ENCODE data around the gene IMPACT. TPM values are rescaled to one million over a fixed set of nuclear protein-coding genes. Genes with fewer than 3 reads are reported as not detected.

IMPACT gene
- total RNA-seq, 2 donors from 2014 or later = 44.0 to 59.2 TPM

- Mint-ChIP-seq H3K36me3 (ENCODE audit: low read depth) (no peaks in the 10 kb centered on the region), H3K9me3 (no peaks in the 10 kb centered on the region), H3K27me3 (ENCODE audit: insufficient read depth) (no peaks in the 10 kb centered on the region), H3K4me3 (no peak overlapping the region), H3K4me1 (no peaks in the 10 kb centered on the region), H3K27ac (no peak overlapping the region)
- H3K36me3 ChIP-seq (ENCODE audit: control insufficient read depth, insufficient read depth, low read length) = no peaks in the 10 kb centered on the region
- TF ChIP-seq, protein P1, sequence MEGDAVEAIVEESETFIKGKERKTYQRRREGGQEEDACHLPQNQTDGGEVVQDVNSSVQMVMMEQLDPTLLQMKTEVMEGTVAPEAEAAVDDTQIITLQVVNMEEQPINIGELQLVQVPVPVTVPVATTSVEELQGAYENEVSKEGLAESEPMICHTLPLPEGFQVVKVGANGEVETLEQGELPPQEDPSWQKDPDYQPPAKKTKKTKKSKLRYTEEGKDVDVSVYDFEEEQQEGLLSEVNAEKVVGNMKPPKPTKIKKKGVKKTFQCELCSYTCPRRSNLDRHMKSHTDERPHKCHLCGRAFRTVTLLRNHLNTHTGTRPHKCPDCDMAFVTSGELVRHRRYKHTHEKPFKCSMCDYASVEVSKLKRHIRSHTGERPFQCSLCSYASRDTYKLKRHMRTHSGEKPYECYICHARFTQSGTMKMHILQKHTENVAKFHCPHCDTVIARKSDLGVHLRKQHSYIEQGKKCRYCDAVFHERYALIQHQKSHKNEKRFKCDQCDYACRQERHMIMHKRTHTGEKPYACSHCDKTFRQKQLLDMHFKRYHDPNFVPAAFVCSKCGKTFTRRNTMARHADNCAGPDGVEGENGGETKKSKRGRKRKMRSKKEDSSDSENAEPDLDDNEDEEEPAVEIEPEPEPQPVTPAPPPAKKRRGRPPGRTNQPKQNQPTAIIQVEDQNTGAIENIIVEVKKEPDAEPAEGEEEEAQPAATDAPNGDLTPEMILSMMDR (conservative IDR thresholded peaks at IDR 0.05) = no peak
- no peaks in the 10 kb centered on the region for H3K4me1 ChIP-seq (ENCODE audit: control insufficient read depth, insufficient read depth, low read length)
- no peak overlapping the region for H3K4me3 ChIP-seq (ENCODE audit: low read length)
- no peak overlapping the region for H3K27ac ChIP-seq (ENCODE audit: low read depth, low read length)
- no peaks in the 10 kb centered on the region for H3K27me3 ChIP-seq (ENCODE audit: control insufficient read depth, insufficient read depth, low read length, poor library complexity, severe bottlenecking)
- no peak for DNase-seq
- H3K9ac ChIP-seq (ENCODE audit: extremely low read depth, low read length, poor library complexity, severe bottlenecking) = no peak overlapping the region
- WGBS, 2 experiments (ENCODE audit: insufficient coverage in 1 of 2, insufficient read length in 1 of 2) = 86 to 93% methylated on average over 1 to 3 of the region's 3 CpGs
- H3K9me3 ChIP-seq (ENCODE audit: control insufficient read depth, low read length) = no peaks in the 10 kb centered on the region
Observed at GRCh38 chr18:24470022-24470618, 43.6 kb downstream of the IMPACT start.

- Histone ChIP-seq H3K36me3 (ENCODE audit: control insufficient read depth, insufficient read depth, low read length) (no peaks in the 10 kb centered on the region), H3K4me1 (ENCODE audit: control insufficient read depth, insufficient read depth, low read length) (no peaks in the 10 kb centered on the region), H3K9me3 (ENCODE audit: control insufficient read depth, low read length) (no peaks in the 10 kb centered on the region), H3K9ac (ENCODE audit: extremely low read depth, low read length, poor library complexity, severe bottlenecking) (no peak overlapping the region), H3K27ac (ENCODE audit: low read depth, low read length) (no peak overlapping the region), H3K27me3 (ENCODE audit: control insufficient read depth, insufficient read depth, low read length, poor library complexity, severe bottlenecking) (no peaks in the 10 kb centered on the region), H3K4me3 (ENCODE audit: low read length) (no peak overlapping the region)
- H3K4me1 Mint-ChIP-seq = no peaks in the 10 kb centered on the region
- H3K36me3 Mint-ChIP-seq (ENCODE audit: low read depth) = no peaks in the 10 kb centered on the region
- DNase-seq = no peak
- H3K4me3 Mint-ChIP-seq = no peak overlapping the region
- H3K27ac Mint-ChIP-seq = no peak overlapping the region
- H3K27me3 Mint-ChIP-seq (ENCODE audit: insufficient read depth) = no peaks in the 10 kb centered on the region
- H3K9me3 Mint-ChIP-seq = no peaks in the 10 kb centered on the region
- 96 to 97% methylated on average over 7 of the region's 7 CpGs for WGBS, 2 experiments (ENCODE audit: insufficient coverage in 1 of 2, insufficient read length in 1 of 2)
- TF ChIP-seq, protein P1 (conservative IDR thresholded peaks at IDR 0.05) = no peak
Observed at GRCh38 chr18:24470805-24471204, 44.3 kb downstream of the IMPACT start.

DNA sequence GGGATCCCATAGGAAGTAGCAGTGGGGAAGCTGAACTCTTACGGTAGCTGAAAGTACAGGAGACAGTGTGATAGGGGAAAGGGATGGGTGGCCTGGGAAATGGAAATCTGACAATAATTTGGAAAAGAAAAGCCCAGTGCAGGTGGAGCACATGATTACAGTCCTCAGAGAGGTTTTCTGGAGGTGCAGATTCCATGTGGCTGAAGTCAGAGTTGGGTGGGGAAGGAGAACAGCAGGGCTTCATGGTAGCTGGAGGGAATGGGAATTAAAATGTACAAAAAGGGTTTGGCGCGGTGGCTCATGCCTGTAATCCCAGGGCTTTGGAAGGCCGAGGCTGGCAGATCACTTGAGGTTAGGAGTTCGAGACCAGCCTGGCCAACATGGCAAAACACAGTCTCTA is 46.1 kb downstream of the IMPACT start:
- Histone ChIP-seq H3K27me3 (ENCODE audit: control insufficient read depth, insufficient read depth, low read length, poor library complexity, severe bottlenecking) (no peaks in the 10 kb centered on the region), H3K36me3 (ENCODE audit: control insufficient read depth, insufficient read depth, low read length) (no peaks in the 10 kb centered on the region), H3K4me1 (ENCODE audit: control insufficient read depth, insufficient read depth, low read length) (no peaks in the 10 kb centered on the region), H3K9me3 (ENCODE audit: control insufficient read depth, low read length) (no peaks in the 10 kb centered on the region), H3K9ac (ENCODE audit: extremely low read depth, low read length, poor library complexity, severe bottlenecking) (no peak overlapping the region), H3K27ac (ENCODE audit: low read depth, low read length) (no peak overlapping the region), H3K4me3 (ENCODE audit: low read length) (no peak overlapping the region)
- no peak for DNase-seq
- 90 to 91% methylated on average over 1 to 5 of the region's 5 CpGs for WGBS, 2 experiments (ENCODE audit: insufficient coverage in 1 of 2, insufficient read length in 1 of 2)
- TF ChIP-seq, protein P1 (conservative IDR thresholded peaks at IDR 0.05) = no peak
- Mint-ChIP-seq H3K4me1 (no peaks in the 10 kb centered on the region), H3K27ac (no peak overlapping the region), H3K4me3 (no peak overlapping the region), H3K9me3 (no peaks in the 10 kb centered on the region), H3K27me3 (ENCODE audit: insufficient read depth) (no peaks in the 10 kb centered on the region), H3K36me3 (ENCODE audit: low read depth) (no peaks in the 10 kb centered on the region)
